T-cell (primary cell): Measurements from ENCODE around the gene STAT5B. TPM values are rescaled to one million over a fixed set of nuclear protein-coding genes. Genes with fewer than 3 reads are reported as not detected.

Experiments used
- ATAC-seq, 4 experiments: fragments of 200-7000 bp in 3 of 4; fragments of 150-1000 bp in 1 of 4; cut with Tn5 transposase; replicated peaks in 1 of 4; 1 replicate in 3 of 4; 2 replicates in 1 of 4; pipeline ENCODE4 v1.10.0; 2021; ENCODE audit warnings: moderate library complexity in 3 of 4, mild to moderate bottlenecking in 2 of 4, moderate number of reproducible peaks in 1 of 4
- CTCF ChIA-PET, 2 donors: fragments of 300-600 bp; sonication (Branson Sonifier 250); formaldehyde crosslinking; loops; one replicate each; lab custom pipeline; 2022; ENCODE audit warnings: antibody characterized with exemption in 2 of 2; lab: Charles Lee
- POLR2A ChIA-PET, 2 donors: fragments of 300-600 bp; sonication (Branson Sonifier 250); formaldehyde crosslinking; loops; one replicate each; lab custom pipeline; 2022; ENCODE audit warnings: antibody characterized with exemption in 2 of 2; lab: Charles Lee
- DNase-seq, 35 experiments: peaks; one replicate each; pipeline versions ENCODE4 v3.0.0 to v3.0.0-alpha.2; 2013 to 2023
- H3K27ac ChIP-seq: one replicate; pipeline ENCODE4 v1.5.1; 2013; ENCODE audit warnings: low read length
- H3K27me3 ChIP-seq, 2 experiments: replicated peaks in 1 of 2; 1 replicate in 1 of 2; 2 replicates in 1 of 2; pipeline versions ENCODE4 v1.6.1 to v1.7.0; 2013; ENCODE audit warnings: low read length in 1 of 2, mixed read lengths in 1 of 2; ENCODE audit not compliant: control insufficient read depth in 2 of 2, insufficient read depth in 2 of 2; ENCODE audit errors: extremely low read depth in 1 of 2
- H3K36me3 ChIP-seq, 2 donors: 1 replicate in 1 of 2; 2 replicates in 1 of 2; pipeline versions ENCODE4 v1.6.1 to v1.7.0; 2013; ENCODE audit warnings: low read length in 1 of 2; ENCODE audit not compliant: control insufficient read depth in 2 of 2, insufficient read depth in 1 of 2; ENCODE audit errors: extremely low read depth in 1 of 2
- H3K4me1 ChIP-seq, 2 experiments: 1 replicate in 1 of 2; 2 replicates in 1 of 2; pipeline versions ENCODE4 v1.6.1 to v1.7.0; 2013; ENCODE audit warnings: low read length in 2 of 2, mixed read lengths in 1 of 2; ENCODE audit not compliant: insufficient read depth in 2 of 2, control insufficient read depth in 1 of 2; ENCODE audit errors: extremely low read depth in 1 of 2
- H3K4me3 ChIP-seq, 2 donors: 1 replicate in 1 of 2; 2 replicates in 1 of 2; pipeline versions ENCODE4 v1.5.1 to v1.7.0; 2013; ENCODE audit warnings: mild to moderate bottlenecking in 2 of 2, low read length in 1 of 2, moderate library complexity in 1 of 2; ENCODE audit not compliant: control insufficient read depth in 1 of 2; ENCODE audit errors: extremely low read depth in 1 of 2
- H3K9me3 ChIP-seq: 2 replicates; pipeline ENCODE4 v1.7.0; 2013
- H3K27ac Mint-ChIP-seq, 2 donors: one replicate each; pipeline ENCODE4 v1.8.0; 2020 to 2021; ENCODE audit warnings: mild to moderate bottlenecking in 2 of 2, mixed read lengths in 2 of 2
- H3K27me3 Mint-ChIP-seq, 2 donors: one replicate each; pipeline ENCODE4 v1.8.0; 2021 to 2022; ENCODE audit warnings: mixed read lengths in 2 of 2
- H3K36me3 Mint-ChIP-seq: one replicate; pipeline ENCODE4 v1.8.0; 2021; ENCODE audit warnings: mixed read lengths
- H3K4me1 Mint-ChIP-seq, 3 donors: one replicate each; pipeline ENCODE4 v1.8.0; 2020 to 2022; ENCODE audit warnings: mixed read lengths in 3 of 3, mild to moderate bottlenecking in 1 of 3
- H3K4me3 Mint-ChIP-seq, 3 donors: one replicate each; pipeline ENCODE4 v1.8.0; 2020 to 2022; ENCODE audit warnings: mild to moderate bottlenecking in 3 of 3, mixed read lengths in 3 of 3, moderate library complexity in 3 of 3
- H3K9me3 Mint-ChIP-seq, 3 donors: one replicate each; pipeline ENCODE4 v1.8.0; 2020 to 2022; ENCODE audit warnings: mixed read lengths in 3 of 3
- WGBS: methylation state at CpG from one replicate; pipeline ENCODE4 v1.1.5; 2013; ENCODE audit warnings: missing lambda C conversion rate; ENCODE audit not compliant: insufficient coverage; 5-methylcytosine and 5-hydroxymethylcytosine counted together
- total RNA-seq, 35 experiments: library from RNA in 6 of 35; stranded (reverse) in 6 of 35; fragments of 120-200 nt in 1 of 35; gene quantifications; one replicate each; pipeline versions ENCODE4 v1.2.1 to v1.2.4 and lab custom pipeline; 2013 to 2026

The STAT5B gene
- total RNA-seq, 5 donors from 2014 or later (not counting 1 experiment from before 2014, with no cell fraction given), result 178 to 205 (median 186) TPM

- Mint-ChIP-seq H3K27me3 (no peaks in the 10 kb centered on the region), H3K27ac (peak overlapping the region; percentile 92 to 95), H3K9me3 (no peaks in the 10 kb centered on the region), H3K36me3 (peaks cover 15% of the 10 kb centered on the region), H3K4me3 (peak overlapping the region; percentile 95 to 100 (median 96)), H3K4me1 (peaks cover 73 to 83% (median 74%) of the 10 kb centered on the region in 3 donors)
- Histone ChIP-seq H3K36me3 (no peaks in the 10 kb centered on the region), H3K9me3 (no peaks in the 10 kb centered on the region), H3K4me3 (peak overlapping the region in 1 of 2 donors; percentile 33), H3K4me1 (peaks cover 27 to 59% of the 10 kb centered on the region in 2 experiments), H3K27ac (peak overlapping the region; percentile 87), H3K27me3 (no peaks in the 10 kb centered on the region)
- ATAC-seq (no peak), DNase-seq (no peak)
- CTCF ChIA-PET, result interaction anchor here in 1 of 2 donors (1.2 kb wide), 1 partner anchor 48 kb away, joined by 3 read pairs; no protein-coding TSS in a partner anchor
- POLR2A ChIA-PET, result interaction anchor here (0.6 to 11.7 kb wide), 2 partner anchors 23 kb away, joined by 4 to 147 read pairs; no protein-coding TSS in a partner anchor
Measured at GRCh38 chr17:42271779-42272035, 4.5 kb downstream of the STAT5B start.

- H3K4me3 Mint-ChIP-seq, result peak overlapping the region; percentile 95 to 100 (median 96)
- ChIA-PET CTCF (interaction anchor here in 1 of 2 donors (1.2 to 1.3 kb wide), 2 partner anchors 48 to 49 kb away, joined by 3 to 4 read pairs; no protein-coding TSS in a partner anchor), POLR2A (interaction anchor here (0.5 to 11.7 kb wide), 3 partner anchors 23 kb away, joined by 4 to 147 read pairs (median 7); no protein-coding TSS in a partner anchor)
- Histone ChIP-seq H3K4me3 (no peak overlapping the region), H3K27ac (peak overlapping the region; percentile 87), H3K36me3 (no peaks in the 10 kb centered on the region), H3K27me3 (no peaks in the 10 kb centered on the region), H3K4me1 (peaks cover 29 to 59% of the 10 kb centered on the region in 2 experiments), H3K9me3 (no peaks in the 10 kb centered on the region)
- H3K27ac Mint-ChIP-seq, result peak overlapping the region; percentile 92 to 95
- DNase-seq, result no peak
- no peaks in the 10 kb centered on the region for H3K9me3 Mint-ChIP-seq
- WGBS, result no CpG with 5 or more reads among the region's 3 CpGs
- peaks cover 18% of the 10 kb centered on the region for H3K36me3 Mint-ChIP-seq
- no peaks in the 10 kb centered on the region for H3K27me3 Mint-ChIP-seq
- peaks cover 76 to 87% (median 79%) of the 10 kb centered on the region in 3 donors for H3K4me1 Mint-ChIP-seq
- ATAC-seq, result no peak
Measured at GRCh38 chr17:42271006-42271778, 5.0 kb downstream of the STAT5B start.

GRCh38 chr17:42270596-42270995 lies 5.6 kb downstream of the STAT5B start:
- H3K36me3 ChIP-seq, result no peaks in the 10 kb centered on the region
- Mint-ChIP-seq H3K4me3 (peak overlapping the region; percentile 95 to 100 (median 96)), H3K27ac (peak overlapping the region; percentile 92 to 95), H3K4me1 (peaks cover 78 to 86% (median 82%) of the 10 kb centered on the region in 3 donors), H3K9me3 (no peaks in the 10 kb centered on the region), H3K36me3 (peaks cover 18% of the 10 kb centered on the region), H3K27me3 (no peaks in the 10 kb centered on the region)
- 46% methylated on average over 3 of the region's 6 CpGs for WGBS
- no peaks in the 10 kb centered on the region for H3K9me3 ChIP-seq
- ChIA-PET POLR2A (interaction anchor here (0.8 to 11.7 kb wide), 2 partner anchors 18 to 22 kb away, joined by 3 to 147 read pairs; no protein-coding TSS in a partner anchor), CTCF (interaction anchor here in 1 of 2 donors (0.5 to 1.3 kb wide), 3 partner anchors 48 to 251 kb away, joined by 3 to 4 read pairs (median 4); partner anchors contain the start of gene NKIRAS2)
- no peak for DNase-seq
- no peaks in the 10 kb centered on the region for H3K27me3 ChIP-seq
- no peak for ATAC-seq
- no peak overlapping the region for H3K4me3 ChIP-seq
- H3K27ac ChIP-seq, result peak overlapping the region; percentile 87
- peaks cover 32 to 59% of the 10 kb centered on the region in 2 experiments for H3K4me1 ChIP-seq

- Mint-ChIP-seq H3K27me3 (no peaks in the 10 kb centered on the region), H3K4me1 (peaks cover 82% of the 10 kb centered on the region in 3 donors), H3K27ac (peak overlapping the region; percentile 86 to 91), H3K9me3 (no peaks in the 10 kb centered on the region), H3K36me3 (peaks cover 16% of the 10 kb centered on the region), H3K4me3 (peak overlapping the region in 2 of 3 donors; percentile 53)
- Histone ChIP-seq H3K4me3 (no peak overlapping the region), H3K36me3 (no peaks in the 10 kb centered on the region), H3K27me3 (no peaks in the 10 kb centered on the region), H3K4me1 (peaks cover 32 to 59% of the 10 kb centered on the region in 2 experiments), H3K27ac (peak overlapping the region; percentile 87), H3K9me3 (no peaks in the 10 kb centered on the region)
- DNase-seq (no peak), ATAC-seq (no peak)
- ChIA-PET POLR2A (interaction anchor here (0.6 to 11.7 kb wide), 5 partner anchors 19 to 456 kb away, joined by 3 to 147 read pairs (median 5); no protein-coding TSS in a partner anchor), CTCF (interaction anchor here in 1 of 2 donors (0.5 to 1.3 kb wide), 3 partner anchors 48 to 250 kb away, joined by 3 to 4 read pairs (median 4); partner anchors contain the start of gene NKIRAS2)
- no CpG with 5 or more reads among the region's 4 CpGs for WGBS
Measured at GRCh38 chr17:42270170-42270535, 6.0 kb downstream of the STAT5B start.

- CTCF ChIA-PET, result interaction anchor here in 1 of 2 donors (0.6 to 1.7 kb wide), 2 partner anchors 46 to 85 kb away, joined by 3 to 6 read pairs; no protein-coding TSS in a partner anchor
- H3K27me3 ChIP-seq, result no peaks in the 10 kb centered on the region
- POLR2A ChIA-PET, result interaction anchor here (1.0 to 11.7 kb wide), 4 partner anchors 16 to 120 kb away, joined by 3 to 147 read pairs (median 14); partner anchors contain the start of gene STAT3 (in 1 of the 2)
- no peaks in the 10 kb centered on the region for H3K9me3 ChIP-seq
- H3K36me3 ChIP-seq, result no peaks in the 10 kb centered on the region
- DNase-seq, result no peak
- peak overlapping the region; percentile 83 to 91 for H3K27ac Mint-ChIP-seq
- H3K4me3 Mint-ChIP-seq, result peak overlapping the region; percentile 32 to 42 (median 34)
- H3K9me3 Mint-ChIP-seq, result no peaks in the 10 kb centered on the region
- H3K4me1 ChIP-seq, result peaks cover 36 to 49% of the 10 kb centered on the region in 2 experiments
- WGBS, result 73% methylated on average over 4 of the region's 5 CpGs
- ATAC-seq, result no peak
- H3K36me3 Mint-ChIP-seq, result peaks cover 18% of the 10 kb centered on the region
- peak overlapping the region; percentile 83 for H3K27ac ChIP-seq
- H3K27me3 Mint-ChIP-seq, result no peaks in the 10 kb centered on the region
- no peak overlapping the region for H3K4me3 ChIP-seq
- peaks cover 68 to 75% (median 73%) of the 10 kb centered on the region in 3 donors for H3K4me1 Mint-ChIP-seq
Measured at GRCh38 chr17:42268236-42268635, 8.0 kb downstream of the STAT5B start.
